NCI-H526 (cell line): Measurements from ENCODE around the gene TNKS2.
A peak's percentile ranks its signal among the peaks of the same experiment; 100 is the strongest.
"Not testable (repeated sequence)": the region's sequence is repeated elsewhere in the genome, so short reads cannot be mapped to it uniquely, and the experiment has no call there.

Source experiments
- DNase-seq, 2 experiments: peaks; one replicate each; lab custom pipeline; 2025; lab: John Stamatoyannopoulos, UW

Gene TNKS2

DNA sequence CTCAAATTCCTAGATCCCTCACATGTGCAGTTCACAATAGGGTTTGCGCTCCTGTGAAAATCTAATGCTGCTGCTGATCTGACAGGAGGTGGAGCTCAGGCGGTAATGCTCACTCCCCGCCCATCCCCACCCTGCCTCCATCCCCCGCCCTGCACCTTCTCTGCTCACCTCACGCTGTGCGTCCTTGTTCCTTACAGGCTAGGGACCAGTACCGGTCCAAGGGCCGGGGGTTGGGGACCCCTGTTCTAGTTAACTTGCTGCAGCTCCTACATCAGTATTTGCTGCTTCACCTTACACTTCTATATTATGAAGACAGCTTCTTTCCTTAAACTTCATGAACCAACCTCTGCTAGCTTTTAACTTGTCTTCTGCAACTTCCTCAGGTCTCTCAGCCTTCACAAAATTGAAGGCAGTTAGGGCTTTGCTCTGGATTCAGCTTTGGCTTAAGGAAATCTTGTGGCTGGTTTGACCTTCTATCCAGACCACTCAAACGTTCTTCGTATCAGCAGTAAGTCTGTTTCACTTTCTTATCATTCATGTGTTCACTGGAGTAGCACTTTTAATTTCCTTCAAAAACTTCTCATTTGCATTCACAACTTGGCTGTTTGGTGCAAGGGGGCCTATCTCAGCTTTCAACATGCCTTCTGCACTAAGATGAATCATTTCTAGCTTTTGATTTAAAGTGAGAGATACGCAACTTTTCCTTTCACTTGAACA is 1.7 kb upstream of the TNKS2 start:
- peak; percentile 7 to 34 for DNase-seq

DNA sequence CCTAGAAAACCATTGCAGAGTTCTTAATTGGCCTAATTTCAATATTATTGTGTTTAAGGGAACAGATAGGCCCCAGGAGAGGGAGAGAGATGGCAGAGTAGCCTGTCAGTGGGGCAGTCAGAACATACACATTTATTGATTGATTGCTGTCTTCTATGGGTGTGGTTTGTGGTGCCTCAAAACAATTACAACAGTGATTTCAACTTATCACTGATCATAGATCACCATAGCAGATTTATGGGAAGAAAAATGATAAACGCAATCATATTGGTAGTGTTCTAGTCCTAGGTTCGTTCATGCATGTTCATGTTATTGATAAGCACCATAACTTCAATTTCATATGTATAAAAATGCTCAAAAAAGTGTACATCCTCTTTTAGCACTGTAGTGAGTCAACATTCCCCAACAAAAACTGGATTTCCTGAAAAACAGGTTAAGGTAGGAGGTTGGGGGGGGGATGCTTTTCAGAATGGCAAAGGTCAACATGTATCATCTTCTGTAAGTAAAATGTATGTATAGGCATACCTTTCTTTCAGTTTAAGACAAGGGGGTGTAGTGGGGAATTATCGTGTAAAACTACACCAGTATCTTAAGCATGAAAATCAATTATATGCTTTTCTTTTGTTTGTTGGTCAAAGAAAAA is 1.1 kb upstream of the TNKS2 start:
- DNase-seq = no peak

DNA sequence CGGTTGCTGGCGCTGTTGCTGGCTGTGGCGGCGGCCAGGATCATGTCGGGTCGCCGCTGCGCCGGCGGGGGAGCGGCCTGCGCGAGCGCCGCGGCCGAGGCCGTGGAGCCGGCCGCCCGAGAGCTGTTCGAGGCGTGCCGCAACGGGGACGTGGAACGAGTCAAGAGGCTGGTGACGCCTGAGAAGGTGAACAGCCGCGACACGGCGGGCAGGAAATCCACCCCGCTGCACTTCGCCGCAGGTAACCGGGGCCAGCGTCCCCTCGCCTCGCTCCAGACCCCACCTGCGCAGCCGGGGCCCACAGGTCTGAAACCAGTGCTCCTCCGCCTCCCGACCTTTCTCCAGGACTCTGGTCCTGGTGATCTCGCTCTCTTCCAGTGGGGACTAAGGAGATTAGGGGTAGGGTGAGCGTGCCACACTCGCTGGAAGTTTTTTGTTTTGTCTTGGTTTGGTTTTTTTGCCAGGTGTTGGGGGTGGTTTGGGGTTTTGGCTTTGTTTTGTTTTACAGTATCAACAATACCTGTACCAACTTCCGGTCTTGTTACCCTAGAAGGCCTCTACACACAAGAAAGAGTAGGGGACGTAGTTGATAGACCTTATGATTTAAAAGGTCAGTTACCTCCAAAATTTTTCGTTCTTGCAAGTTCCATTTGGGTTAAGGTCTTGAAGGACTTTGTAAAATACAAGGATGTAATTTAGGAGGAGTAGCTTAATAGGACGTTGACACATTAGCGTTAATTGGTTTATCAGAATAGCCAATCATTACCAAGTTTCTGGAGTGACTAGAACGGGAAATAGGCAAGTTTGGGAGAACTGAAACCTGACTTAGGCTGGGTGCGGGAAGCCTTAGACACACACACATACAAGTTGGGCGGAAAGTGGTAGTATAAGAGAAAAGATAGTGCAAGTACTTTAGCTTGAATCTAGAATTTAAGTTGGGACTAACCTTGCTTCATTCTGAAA is 704 bp downstream of the TNKS2 start:
- DNase-seq = peak in 1 of 2 experiments; percentile 50

DNA sequence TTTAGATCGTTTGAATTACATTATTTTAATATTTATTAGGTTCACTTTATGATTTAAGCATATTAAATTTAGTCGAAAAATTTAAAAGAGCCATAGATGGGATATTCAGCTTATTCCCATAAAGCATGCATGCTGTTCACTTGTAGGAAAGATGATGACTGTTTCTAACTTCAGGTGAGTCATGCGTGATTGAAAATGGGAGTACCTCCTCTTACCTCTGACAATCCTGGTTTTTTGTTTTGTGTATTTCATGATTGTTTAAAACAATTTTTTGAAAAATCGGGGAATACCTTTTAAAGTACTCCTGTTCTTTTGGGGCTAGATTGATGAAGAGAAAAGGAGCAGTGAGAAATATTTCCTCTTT is 1.4 kb downstream of the TNKS2 start:
- DNase-seq = no peak

DNA sequence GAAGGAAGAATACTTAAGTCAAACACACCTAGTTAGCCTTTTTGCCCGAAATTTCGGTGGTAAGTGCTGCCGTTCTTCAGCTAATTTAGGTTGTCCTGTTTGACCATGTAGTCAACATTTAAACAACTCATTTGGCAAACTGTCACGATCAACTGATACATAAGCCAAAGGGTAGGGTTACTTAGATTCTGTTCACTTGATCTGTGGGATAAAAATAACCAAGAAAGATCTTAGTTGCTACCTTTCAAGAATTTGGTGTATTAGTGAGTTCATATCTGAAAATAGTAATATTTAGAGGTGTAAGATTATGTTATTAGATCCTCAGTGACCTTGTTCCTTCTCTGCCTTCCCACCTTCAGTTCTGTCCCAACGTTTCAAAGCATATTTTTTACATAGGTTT is 2.0 kb downstream of the TNKS2 start:
- no peak for DNase-seq

DNA sequence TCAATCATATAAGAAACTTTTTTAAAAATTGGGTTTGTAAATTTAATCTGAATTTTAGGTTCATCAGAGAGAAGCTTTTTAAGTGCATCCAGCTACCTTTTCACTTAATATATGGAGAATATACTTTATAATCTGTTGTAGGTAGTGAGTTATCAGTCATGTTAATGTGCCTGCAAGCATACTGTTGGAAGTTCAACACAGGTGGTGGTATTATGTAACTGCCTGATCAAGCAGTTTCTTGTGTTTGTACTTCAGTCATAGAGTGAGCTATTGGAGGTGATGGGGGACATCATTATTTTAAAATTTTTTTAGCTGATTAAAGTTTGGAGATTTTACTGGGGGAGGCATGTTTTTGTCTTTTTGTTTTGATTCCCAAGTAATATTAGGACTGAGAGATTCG is 2.5 kb downstream of the TNKS2 start:
- DNase-seq = no peak

DNA sequence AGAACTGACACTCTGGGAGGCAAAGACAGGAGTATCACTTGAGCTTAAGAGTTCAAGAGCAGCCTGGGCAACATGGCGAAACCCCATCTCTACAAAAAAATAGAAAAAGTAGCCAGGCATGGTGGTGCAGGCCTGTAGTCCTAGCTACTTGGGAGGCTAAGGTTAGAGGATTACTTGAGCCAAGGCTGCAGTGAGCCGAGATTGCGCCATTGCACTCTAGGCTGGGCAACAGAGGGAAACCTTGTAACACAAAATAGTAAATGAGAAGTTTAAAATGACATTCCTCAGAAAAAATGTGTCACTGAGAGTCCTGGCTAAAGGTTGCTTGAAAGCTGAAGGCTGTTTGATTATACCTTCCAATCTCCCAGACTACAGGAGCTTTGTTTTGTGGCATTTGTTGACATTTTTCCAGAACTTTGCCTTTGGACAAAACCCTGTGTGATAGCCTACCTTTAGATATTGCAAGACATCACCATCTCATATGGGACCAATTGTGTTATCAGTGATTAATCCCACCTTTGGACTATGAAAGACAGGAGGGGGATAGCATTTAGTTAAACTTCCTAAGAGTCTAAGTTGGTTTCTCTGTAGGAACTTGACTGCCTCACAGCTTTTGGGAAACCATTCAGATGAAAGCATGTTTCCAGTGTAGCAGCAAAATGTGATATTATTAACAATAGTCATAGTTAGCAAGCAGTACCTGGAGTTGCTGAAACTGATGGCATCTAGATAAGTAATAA is 5.3 kb downstream of the TNKS2 start:
- no peak for DNase-seq

DNA sequence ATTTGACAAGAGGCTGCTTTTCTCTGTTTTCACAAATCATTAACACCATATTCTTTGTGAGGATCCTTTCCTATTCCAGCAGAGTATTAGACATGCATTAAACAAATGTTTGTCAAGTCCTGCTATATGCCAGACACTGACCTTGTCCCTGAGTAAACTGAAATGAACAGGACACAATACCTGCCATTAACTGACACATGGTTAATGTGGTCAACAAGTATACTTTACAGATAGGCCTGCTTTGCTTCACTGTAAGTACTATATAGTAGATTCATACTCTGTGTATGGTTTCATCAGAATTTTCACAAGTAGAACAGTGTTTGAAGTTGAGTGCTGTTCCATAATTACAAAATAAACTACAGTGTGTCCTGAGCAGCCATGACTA is 5.9 kb downstream of the TNKS2 start:
- no peak for DNase-seq

DNA sequence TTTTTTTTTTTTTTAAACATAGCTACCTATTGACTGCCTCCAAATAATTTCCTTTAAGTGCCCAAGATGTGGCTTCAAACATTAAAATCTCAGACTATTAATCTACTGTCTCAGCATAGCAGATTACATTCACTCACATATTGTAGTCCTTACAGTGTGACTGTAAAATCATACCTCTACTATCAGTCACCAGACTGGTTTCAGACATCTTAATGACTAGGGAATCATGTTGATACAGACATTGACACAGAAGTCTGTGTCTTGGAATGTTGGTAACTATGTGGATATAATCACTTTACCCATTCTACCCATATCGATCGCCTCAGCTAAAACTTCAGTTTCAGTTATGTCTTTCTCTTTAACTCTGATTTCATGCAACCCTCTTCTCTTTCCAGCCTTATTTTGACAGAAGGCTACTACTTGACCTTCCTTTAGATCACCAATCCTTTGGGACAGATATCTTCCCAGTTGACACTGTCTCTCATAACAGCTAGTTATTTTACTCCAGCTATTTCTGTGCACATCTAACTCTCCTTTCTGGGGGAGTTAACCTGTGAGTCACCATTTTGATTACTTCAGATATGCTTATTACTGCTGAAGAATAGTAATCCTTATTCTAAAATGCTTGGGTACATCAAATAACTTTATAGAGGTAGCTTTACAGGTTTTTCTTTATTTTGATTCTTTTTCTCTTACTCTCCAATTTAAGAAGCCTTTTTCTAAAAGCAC is 7.0 kb downstream of the TNKS2 start:
- DNase-seq = no peak

DNA sequence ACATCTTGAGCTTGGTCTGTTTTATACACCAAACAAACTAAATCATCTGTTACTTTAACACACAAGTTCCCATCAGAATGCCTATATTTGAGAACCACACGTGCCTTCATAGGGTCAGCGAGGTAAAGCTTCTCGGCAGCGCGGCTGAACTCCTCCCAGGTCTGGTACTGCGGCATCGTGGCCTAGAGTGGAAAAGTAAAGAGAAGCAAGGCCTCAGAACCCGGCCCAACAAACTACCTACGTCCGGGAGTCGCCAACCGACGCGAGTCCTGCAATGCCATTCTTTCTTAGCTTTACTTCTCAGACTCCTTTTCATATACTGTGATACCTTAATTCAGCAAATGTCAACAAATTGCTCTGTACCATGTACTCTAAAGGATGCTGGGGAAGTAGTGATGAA is 9.0 kb downstream of the TNKS2 start:
- not testable (repeated sequence) for DNase-seq

DNA sequence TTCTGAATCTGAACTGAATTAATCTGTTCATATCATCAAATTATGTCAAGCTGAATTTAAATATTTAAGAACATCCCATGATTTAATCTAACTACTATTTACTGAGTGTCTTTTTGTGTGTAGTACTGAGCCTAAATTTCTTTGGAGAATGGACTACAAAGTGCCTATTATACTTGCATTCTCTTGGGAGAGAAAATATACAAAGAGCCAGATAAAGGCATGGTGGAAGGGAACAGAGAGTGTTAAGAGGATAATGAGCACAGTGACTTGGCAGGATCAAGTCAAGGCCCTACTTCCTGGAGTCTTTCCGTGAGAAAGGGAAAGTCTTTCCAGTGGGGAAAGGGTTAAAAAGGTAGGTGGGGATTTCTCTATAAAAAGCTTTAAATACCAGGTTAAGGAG is 15.0 kb downstream of the TNKS2 start:
- no peak for DNase-seq

DNA sequence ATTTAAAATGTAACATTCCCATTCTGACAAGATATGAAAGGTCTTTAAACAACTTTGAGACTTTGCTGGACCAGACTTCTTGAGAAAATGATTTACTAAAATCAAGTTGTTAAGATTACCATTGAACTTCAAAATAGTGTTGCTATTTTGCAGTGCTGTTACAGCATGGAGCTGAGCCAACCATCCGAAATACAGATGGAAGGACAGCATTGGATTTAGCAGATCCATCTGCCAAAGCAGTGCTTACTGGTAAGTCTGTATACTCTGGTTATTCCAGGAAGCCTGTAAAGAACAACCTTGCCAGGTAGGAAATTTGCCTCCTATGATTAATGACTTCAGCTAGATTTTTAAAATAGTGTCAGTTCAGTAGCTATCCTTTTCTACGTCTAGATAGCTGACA is 18.8 kb downstream of the TNKS2 start:
- DNase-seq = no peak

DNA sequence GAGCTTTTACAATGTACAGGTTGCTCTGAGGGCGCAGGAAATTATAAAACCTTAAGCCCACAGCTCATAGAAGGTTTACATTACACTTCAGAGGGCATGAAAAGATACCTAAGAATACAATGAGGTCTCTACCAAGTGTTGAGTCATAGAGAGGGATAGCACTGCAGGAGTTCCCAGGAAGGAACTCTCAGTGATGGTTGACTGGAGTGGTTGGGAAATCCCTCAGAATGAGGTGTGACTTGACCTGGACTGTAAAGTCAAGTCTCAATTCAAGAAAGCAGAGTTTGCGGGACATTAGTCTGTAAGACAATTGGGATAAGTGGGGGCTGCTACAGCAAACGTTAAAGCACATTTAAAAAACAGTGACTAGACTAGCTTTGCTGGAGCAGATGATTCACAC is 21.9 kb downstream of the TNKS2 start:
- no peak for DNase-seq

DNA sequence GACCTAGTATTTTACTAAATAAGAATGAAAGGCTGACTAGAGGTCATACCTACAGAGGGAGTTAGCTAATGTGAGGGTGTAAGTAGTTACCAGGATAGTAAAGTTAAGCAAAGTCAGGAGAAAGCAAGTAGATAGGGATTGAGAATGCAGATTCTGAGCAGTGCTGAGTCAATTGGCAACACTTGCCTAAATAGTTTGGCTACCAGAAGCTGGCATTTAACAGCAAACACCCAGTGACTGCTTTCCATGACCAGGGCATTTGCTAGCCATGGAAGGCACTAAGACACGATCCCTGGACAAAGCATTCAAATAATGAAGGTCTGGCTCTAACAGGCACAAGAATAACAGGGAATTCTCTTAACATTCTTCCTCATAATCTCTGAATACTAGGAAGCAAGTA is 25.9 kb downstream of the TNKS2 start:
- DNase-seq = no peak

DNA sequence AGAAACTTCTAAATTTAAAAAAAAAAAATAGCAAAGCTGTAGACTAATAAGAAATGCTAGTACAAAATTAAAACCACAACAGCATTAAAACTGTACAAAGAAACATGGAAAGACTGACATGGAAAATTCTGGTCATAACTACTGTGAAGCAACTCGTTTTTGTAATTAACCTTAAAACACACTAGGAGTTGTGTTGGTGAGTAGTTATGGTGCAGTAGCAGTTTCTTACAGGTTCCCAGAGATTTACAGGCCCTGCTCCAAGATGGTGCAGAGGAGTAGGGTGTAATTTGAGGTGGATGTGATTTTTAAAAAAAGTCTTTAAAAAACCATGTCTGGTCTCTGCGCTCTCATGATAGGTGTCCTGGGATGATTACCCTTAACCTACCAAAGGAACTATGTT is 31.0 kb downstream of the TNKS2 start:
- no peak for DNase-seq

DNA sequence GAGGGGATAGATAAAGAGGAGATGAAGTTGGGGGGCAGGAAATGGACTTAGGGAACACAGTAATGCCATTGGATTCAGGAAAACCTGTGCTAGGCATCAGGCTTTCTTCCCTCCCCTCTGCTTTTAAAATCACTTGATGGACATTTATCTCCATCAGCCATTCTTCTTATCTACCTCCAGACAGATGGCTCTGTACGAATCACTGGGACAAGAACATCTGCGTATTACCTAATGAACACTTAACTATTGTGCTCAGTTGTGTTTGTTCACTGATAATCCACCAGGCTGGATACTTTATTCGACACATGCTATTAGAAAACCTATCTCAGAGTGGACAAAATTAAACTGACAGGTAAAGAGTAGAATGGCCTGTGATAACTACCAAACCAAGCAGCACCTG is 40.0 kb downstream of the TNKS2 start:
- no peak for DNase-seq

DNA sequence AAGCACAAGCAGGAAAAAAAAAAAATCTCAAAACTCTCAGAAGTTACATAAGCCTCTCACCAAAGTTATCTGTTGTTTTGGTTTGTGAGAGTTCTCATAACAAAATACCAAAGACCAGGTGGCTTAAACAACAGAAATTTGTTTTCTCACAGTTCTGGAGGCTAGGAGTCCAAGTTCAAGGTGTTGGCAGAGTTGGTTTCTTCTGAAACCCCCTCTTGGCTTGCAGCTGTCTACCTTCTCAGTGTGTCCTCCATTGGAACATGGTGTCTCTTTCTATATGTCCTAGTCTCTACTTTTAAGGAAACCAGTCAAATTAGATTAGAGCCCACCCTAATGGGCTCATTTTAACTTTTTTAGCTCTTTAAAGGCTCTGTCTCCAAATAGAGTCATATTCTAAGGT is 44.9 kb downstream of the TNKS2 start:
- no peak for DNase-seq

DNA sequence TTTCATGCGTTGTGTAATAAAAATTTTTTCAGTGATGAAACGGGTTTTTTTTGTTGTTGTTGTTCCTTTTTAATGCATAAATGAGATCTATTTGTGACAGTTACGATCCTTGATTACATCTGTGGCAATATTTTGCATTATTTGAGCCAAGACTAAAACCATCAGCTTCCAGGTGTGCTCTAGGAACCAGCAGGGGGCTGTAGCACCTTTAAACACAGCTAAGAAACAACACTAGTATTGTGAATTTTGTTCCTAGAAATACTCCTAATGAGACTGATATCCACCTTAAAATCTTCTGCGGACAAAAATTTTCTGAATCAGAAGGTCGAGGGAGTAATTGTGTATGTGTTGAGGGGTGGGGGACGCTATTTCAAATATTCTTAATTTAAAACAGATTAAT is 58.4 kb downstream of the TNKS2 start:
- DNase-seq = peak in 1 of 2 experiments; percentile 8

DNA sequence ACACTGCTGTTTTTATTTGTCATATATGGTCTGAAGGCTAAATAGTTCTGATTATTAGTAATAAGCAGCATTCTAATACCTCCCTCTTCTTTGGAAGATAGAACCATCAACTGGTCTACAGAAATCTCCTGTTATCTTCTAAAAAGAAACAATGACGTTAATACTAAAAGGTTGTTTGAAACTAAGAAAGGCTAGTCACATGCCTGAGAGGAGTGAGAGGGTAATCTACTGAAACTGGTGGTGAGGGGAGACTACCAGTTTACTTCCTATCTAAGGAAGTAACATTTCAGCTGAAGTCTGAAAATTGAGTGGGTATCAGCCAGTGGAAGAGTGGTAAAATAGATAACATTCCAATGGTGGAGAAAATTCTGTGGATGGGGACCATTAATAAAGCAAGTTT is 62.7 kb downstream of the TNKS2 start:
- DNase-seq = no peak

DNA sequence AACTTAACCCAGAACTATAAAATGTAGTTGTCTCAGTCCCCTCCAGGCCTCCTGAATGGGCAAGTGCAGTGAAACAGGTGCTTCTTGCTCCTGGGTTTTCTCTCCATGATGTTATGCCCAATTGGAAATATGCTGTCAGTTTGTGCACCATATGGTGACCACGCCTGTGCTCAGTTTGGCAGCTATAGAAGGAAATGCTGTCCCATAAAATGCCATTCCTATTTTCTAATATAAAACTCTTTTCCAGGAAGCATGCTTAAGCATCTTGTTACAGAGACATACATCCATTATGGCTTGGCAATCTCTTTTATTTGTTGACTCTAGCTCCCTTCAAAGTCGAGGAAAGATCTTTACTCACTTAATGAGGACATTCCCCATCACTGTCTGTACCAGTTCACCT is 65.9 kb downstream of the TNKS2 start:
- DNase-seq = no peak

DNA sequence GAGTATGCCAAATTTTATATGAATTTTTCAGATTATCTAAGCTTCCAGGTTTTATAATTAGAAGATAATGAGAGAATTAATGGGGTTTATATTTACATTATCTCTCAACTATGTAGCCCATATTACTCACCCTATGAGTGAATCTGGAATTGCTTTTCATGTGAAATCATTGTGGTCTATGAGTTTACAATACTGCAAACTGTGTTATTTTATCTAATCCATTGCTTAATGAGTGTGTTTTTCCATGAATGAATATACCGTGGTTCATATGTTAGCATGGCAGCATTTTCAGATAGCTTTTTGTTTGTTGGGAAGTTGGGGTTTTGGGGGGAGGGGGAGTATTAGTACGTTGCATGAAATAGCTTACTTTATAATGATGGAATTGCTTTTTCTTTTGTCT is 66.5 kb downstream of the TNKS2 start:
- no peak for DNase-seq
